ENCODE results near the gene CUBN. TPM values are rescaled to one million over a fixed set of nuclear protein-coding genes. Genes with fewer than 3 reads are reported as not detected.

Gene CUBN
- total and polyA plus RNA-seq, 9 of the 15 experiments (the other 6 are each of a cell fraction or from before 2014, with no cell fraction given): 0.04 to 0.33 (median 0.09) TPM

DNA sequence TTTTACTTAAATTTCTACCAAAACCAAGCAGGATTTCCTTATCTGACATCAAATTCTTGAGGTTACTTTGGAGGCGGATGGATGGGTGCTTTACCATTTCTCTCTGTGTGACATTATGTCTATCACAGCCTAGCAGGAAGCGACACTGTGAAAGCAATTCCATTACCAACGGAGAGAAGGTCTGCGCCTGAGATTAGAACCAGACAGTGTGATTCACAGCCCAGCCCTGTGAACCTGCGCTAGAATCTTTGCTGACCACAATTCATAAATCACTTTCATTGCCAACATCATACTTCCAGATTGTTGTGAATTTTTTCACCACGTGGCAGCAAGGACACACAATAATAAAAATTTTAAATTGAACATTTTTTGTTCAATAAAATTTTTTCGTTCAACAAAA, 126.5 kb downstream of the CUBN start (continued):
- TF ChIP-seq ZNF561 (CRISPR knock-in tag; conservative IDR thresholded peaks at IDR 0.05): no peak
- TF ChIP-seq, protein P1, sequence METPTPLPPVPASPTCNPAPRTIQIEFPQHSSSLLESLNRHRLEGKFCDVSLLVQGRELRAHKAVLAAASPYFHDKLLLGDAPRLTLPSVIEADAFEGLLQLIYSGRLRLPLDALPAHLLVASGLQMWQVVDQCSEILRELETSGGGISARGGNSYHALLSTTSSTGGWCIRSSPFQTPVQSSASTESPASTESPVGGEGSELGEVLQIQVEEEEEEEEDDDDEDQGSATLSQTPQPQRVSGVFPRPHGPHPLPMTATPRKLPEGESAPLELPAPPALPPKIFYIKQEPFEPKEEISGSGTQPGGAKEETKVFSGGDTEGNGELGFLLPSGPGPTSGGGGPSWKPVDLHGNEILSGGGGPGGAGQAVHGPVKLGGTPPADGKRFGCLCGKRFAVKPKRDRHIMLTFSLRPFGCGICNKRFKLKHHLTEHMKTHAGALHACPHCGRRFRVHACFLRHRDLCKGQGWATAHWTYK (CRISPR knock-in tag; IDR thresholded peaks at IDR 0.05): no peak
- TF ChIP-seq, protein P2, sequence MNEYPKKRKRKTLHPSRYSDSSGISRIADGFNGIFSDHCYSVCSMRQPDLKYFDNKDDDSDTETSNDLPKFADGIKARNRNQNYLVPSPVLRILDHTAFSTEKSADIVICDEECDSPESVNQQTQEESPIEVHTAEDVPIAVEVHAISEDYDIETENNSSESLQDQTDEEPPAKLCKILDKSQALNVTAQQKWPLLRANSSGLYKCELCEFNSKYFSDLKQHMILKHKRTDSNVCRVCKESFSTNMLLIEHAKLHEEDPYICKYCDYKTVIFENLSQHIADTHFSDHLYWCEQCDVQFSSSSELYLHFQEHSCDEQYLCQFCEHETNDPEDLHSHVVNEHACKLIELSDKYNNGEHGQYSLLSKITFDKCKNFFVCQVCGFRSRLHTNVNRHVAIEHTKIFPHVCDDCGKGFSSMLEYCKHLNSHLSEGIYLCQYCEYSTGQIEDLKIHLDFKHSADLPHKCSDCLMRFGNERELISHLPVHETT (CRISPR knock-in tag; conservative IDR thresholded peaks at IDR 0.05 in 1 of 2, IDR thresholded peaks at IDR 0.05 in 1 of 2): peak in 1 of 2 experiments; percentile 68; a peak in 1 of 4 replicates
- TF ChIP-seq MTA1 (IDR thresholded peaks at IDR 0.05; ENCODE audit: borderline replicate concordance): peak; percentile 27; the same call in 1 of the 2 replicates
- no peak for TF ChIP-seq RBM22 (IDR thresholded peaks at IDR 0.05; ENCODE audit: low read depth, low read length, poor library complexity, severe bottlenecking)
- TF ChIP-seq, protein P3, sequence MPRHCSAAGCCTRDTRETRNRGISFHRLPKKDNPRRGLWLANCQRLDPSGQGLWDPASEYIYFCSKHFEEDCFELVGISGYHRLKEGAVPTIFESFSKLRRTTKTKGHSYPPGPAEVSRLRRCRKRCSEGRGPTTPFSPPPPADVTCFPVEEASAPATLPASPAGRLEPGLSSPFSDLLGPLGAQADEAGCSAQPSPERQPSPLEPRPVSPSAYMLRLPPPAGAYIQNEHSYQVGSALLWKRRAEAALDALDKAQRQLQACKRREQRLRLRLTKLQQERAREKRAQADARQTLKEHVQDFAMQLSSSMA (CRISPR knock-in tag; IDR thresholded peaks at IDR 0.05): no peak
- TF ChIP-seq MXI1 (IDR thresholded peaks at IDR 0.05; ENCODE audit: low read depth, low read length): no peak
- TF ChIP-seq NEUROD1 (IDR thresholded peaks at IDR 0.05; ENCODE audit: borderline replicate concordance, low read depth, low read length, partially characterized antibody): no peak
- TF ChIP-seq CHD1 (IDR thresholded peaks at IDR 0.05; ENCODE audit: low read length): no peak
- TF ChIP-seq, protein P4, sequence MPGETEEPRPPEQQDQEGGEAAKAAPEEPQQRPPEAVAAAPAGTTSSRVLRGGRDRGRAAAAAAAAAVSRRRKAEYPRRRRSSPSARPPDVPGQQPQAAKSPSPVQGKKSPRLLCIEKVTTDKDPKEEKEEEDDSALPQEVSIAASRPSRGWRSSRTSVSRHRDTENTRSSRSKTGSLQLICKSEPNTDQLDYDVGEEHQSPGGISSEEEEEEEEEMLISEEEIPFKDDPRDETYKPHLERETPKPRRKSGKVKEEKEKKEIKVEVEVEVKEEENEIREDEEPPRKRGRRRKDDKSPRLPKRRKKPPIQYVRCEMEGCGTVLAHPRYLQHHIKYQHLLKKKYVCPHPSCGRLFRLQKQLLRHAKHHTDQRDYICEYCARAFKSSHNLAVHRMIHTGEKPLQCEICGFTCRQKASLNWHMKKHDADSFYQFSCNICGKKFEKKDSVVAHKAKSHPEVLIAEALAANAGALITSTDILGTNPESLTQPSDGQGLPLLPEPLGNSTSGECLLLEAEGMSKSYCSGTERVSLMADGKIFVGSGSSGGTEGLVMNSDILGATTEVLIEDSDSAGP (CRISPR knock-in tag; IDR thresholded peaks at IDR 0.05): no peak
- no peak for TF ChIP-seq ZNF551 (CRISPR knock-in tag; IDR thresholded peaks at IDR 0.05)
- no peak for TF ChIP-seq ZNF696 (CRISPR knock-in tag; conservative IDR thresholded peaks at IDR 0.05)
- TF ChIP-seq ZNF584 (CRISPR knock-in tag; IDR thresholded peaks at IDR 0.05; ENCODE audit: low read depth): 0 out of 2 replicates have a peak, but pooled peaks have one; percentile 24
- TF ChIP-seq, protein P5, sequence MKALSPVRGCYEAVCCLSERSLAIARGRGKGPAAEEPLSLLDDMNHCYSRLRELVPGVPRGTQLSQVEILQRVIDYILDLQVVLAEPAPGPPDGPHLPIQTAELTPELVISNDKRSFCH (CRISPR knock-in tag; IDR thresholded peaks at IDR 0.05): no peak
- TF ChIP-seq, protein P5 (tag; IDR thresholded peaks at IDR 0.05): 0 out of 2 replicates have a peak, but pooled peaks have one; percentile 79
- TF ChIP-seq ZNF239 (CRISPR knock-in tag; IDR thresholded peaks at IDR 0.05): no peak
- no peak for TF ChIP-seq SAFB2 (IDR thresholded peaks at IDR 0.05; ENCODE audit: borderline replicate concordance, low read depth, low read length, severe bottlenecking)
- TF ChIP-seq PURB (CRISPR knock-in tag; IDR thresholded peaks at IDR 0.05; ENCODE audit: low read depth): no peak
- TF ChIP-seq KLF6 (CRISPR knock-in tag; IDR thresholded peaks at IDR 0.05; ENCODE audit: borderline replicate concordance): no peak
- TF ChIP-seq, protein P6, sequence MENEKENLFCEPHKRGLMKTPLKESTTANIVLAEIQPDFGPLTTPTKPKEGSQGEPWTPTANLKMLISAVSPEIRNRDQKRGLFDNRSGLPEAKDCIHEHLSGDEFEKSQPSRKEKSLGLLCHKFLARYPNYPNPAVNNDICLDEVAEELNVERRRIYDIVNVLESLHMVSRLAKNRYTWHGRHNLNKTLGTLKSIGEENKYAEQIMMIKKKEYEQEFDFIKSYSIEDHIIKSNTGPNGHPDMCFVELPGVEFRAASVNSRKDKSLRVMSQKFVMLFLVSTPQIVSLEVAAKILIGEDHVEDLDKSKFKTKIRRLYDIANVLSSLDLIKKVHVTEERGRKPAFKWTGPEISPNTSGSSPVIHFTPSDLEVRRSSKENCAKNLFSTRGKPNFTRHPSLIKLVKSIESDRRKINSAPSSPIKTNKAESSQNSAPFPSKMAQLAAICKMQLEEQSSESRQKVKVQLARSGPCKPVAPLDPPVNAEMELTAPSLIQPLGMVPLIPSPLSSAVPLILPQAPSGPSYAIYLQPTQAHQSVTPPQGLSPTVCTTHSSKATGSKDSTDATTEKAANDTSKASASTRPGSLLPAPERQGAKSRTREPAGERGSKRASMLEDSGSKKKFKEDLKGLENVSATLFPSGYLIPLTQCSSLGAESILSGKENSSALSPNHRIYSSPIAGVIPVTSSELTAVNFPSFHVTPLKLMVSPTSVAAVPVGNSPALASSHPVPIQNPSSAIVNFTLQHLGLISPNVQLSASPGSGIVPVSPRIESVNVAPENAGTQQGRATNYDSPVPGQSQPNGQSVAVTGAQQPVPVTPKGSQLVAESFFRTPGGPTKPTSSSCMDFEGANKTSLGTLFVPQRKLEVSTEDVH (IDR thresholded peaks at IDR 0.05; ENCODE audit: low read depth, partially characterized antibody): no peak

Data from K562 (cell line).